GM12878 (cell line): Measurements from ENCODE around the gene PRDM16. TPM values are rescaled to one million over a fixed set of nuclear protein-coding genes. Genes with fewer than 3 reads are reported as not detected.

Experiments
- ATAC-seq: fragments of 200-7000 bp; cut with Tn5 transposase; 3 replicates; pipeline ENCODE4 v1.9.1; 2020; ENCODE audit warnings: mild to moderate bottlenecking, moderate library complexity
- BruUV-seq: library from RNA; stranded (reverse); fragments of 400-500 nt; replicated peaks from 2 replicates; lab custom pipeline; 2021; lab: Mats Ljungman, UMichigan
- CTCF ChIA-PET: fragments of 300-600 bp; sonication (Branson Sonifier 250); formaldehyde crosslinking; extraction: SDS; loops from one replicate; lab custom pipeline; 2021; ENCODE audit warnings: inconsistent platforms; lab: Yijun Ruan, JAX
- POLR2A ChIA-PET: fragments of 350-600 bp; formaldehyde crosslinking; extraction: SDS; loops from one replicate; lab custom pipeline; 2021; ENCODE audit warnings: inconsistent platforms; lab: Charles Lee
- RAD21 ChIA-PET: fragments of 300-600 bp; sonication (Branson Sonifier 250); formaldehyde crosslinking; loops from one replicate; lab custom pipeline; 2023; ENCODE audit warnings: antibody characterized with exemption; ENCODE audit not compliant: unreplicated experiment; lab: Charles Lee
- SMC1A ChIA-PET: fragments of 300-600 bp; sonication (Branson Sonifier 250); formaldehyde crosslinking; loops from one replicate; lab custom pipeline; 2023; ENCODE audit not compliant: unreplicated experiment, uncharacterized antibody; lab: Charles Lee
- DNase-seq: peaks from one replicate; pipeline ENCODE4 v3.0.0-alpha.2; 2011; ENCODE audit warnings: low read depth, low spot score
- FAIRE-seq: peaks from 3 replicates; lab custom pipeline; 2011; peaks lifted over from hg19 to GRCh38; lab: Jason Lieb, UNC
- H2AFZ ChIP-seq: 2 replicates; pipeline ENCODE4 v1.6.0; 2011; ENCODE audit warnings: low read depth, low read length, control low read depth; ENCODE audit not compliant: control insufficient read depth
- H3K27ac ChIP-seq: 2 replicates; pipeline ENCODE4 v1.5.1; 2011; ENCODE audit warnings: control low read depth; ENCODE audit not compliant: control insufficient read depth, insufficient read depth
- H3K27me3 ChIP-seq, 2 experiments: replicated peaks in 1 of 2; 2 replicates each; pipeline versions ENCODE4 v1.6.0 to v1.6.1; 2011; ENCODE audit warnings: low read length in 1 of 2; ENCODE audit not compliant: control insufficient read depth in 2 of 2, insufficient read depth in 2 of 2
- H3K36me3 ChIP-seq, 2 experiments: 2 replicates each; pipeline ENCODE4 v1.5.1; 2011; ENCODE audit warnings: low read length in 1 of 2; ENCODE audit not compliant: control insufficient read depth in 2 of 2, insufficient read depth in 2 of 2
- H3K4me1 ChIP-seq: 2 replicates; pipeline ENCODE4 v1.6.1; 2011; ENCODE audit warnings: mild to moderate bottlenecking, low read length, moderate library complexity, mixed read lengths; ENCODE audit not compliant: control insufficient read depth, insufficient read depth
- H3K4me2 ChIP-seq: 2 replicates; pipeline ENCODE4 v1.6.0; 2011; ENCODE audit warnings: control low read depth; ENCODE audit not compliant: control insufficient read depth, insufficient read depth
- H3K4me3 ChIP-seq: fragments of 200-600 bp; sonication (generic); 2 replicates; pipeline ENCODE4 v1.5.1; 2016
- H3K79me2 ChIP-seq: 2 replicates; pipeline ENCODE4 v1.6.0; 2011; ENCODE audit warnings: low read length; ENCODE audit not compliant: control insufficient read depth, insufficient read depth
- H3K9ac ChIP-seq: 2 replicates; pipeline ENCODE4 v1.8.0; 2011; ENCODE audit warnings: low read length, control low read depth, mixed read lengths; ENCODE audit not compliant: control insufficient read depth, insufficient read depth
- H3K9me3 ChIP-seq: replicated peaks from 3 replicates; pipeline ENCODE4 v1.5.1; 2011; ENCODE audit warnings: mild to moderate bottlenecking, low read length; ENCODE audit not compliant: control insufficient read depth, insufficient read depth
- H4K20me1 ChIP-seq: 2 replicates; pipeline ENCODE4 v1.6.0; 2011; ENCODE audit not compliant: control insufficient read depth, insufficient read depth
- BRCA1 ChIP-seq: IDR thresholded peaks from 2 replicates; pipeline ENCODE4 v1.6.1; 2011; ENCODE audit warnings: low read depth, low read length, improper control_type of control experiment
- HCFC1 ChIP-seq: fragments of 150-350 bp; IDR thresholded peaks from 2 replicates; pipeline ENCODE4 v1.6.1; 2014; ENCODE audit warnings: low read length
- KAT2A ChIP-seq: conservative IDR thresholded peaks from 2 replicates; pipeline ENCODE4 v1.6.1; 2011; ENCODE audit warnings: low read depth, low read length; ENCODE audit not compliant: control insufficient read depth
- PML ChIP-seq: IDR thresholded peaks from 2 replicates; pipeline ENCODE4 v1.6.1; 2012; ENCODE audit warnings: low read length, inconsistent platforms
- RB1 ChIP-seq: fragments of 450-650 bp; formaldehyde crosslinking; IDR thresholded peaks from 2 replicates; pipeline ENCODE4 v1.6.1; 2017; ENCODE audit warnings: mild to moderate bottlenecking, borderline replicate concordance
- SMARCA5 ChIP-seq: fragments of 450-650 bp; IDR thresholded peaks from 2 replicates; pipeline ENCODE4 v1.6.1; 2017; ENCODE audit warnings: mild to moderate bottlenecking
- SREBF1 ChIP-seq: IDR thresholded peaks from 2 replicates; pipeline ENCODE4 v1.6.1; 2012; ENCODE audit warnings: mild to moderate bottlenecking, low read length
- SREBF2 ChIP-seq: IDR thresholded peaks from 2 replicates; pipeline ENCODE4 v1.6.1; 2012; ENCODE audit warnings: mild to moderate bottlenecking, low read length
- SUPT20H ChIP-seq: IDR thresholded peaks from 2 replicates; pipeline ENCODE4 v1.6.1; 2011; ENCODE audit warnings: low read depth, mild to moderate bottlenecking, low read length, moderate library complexity, borderline replicate concordance; ENCODE audit not compliant: control insufficient read depth
- YBX1 ChIP-seq: fragments of 450-650 bp; IDR thresholded peaks from 2 replicates; pipeline ENCODE4 v1.6.1; 2016; ENCODE audit warnings: antibody characterized with exemption
- ZNF622 ChIP-seq: fragments of 450-650 bp; IDR thresholded peaks from 2 replicates; pipeline ENCODE4 v1.6.1; 2017; ENCODE audit warnings: mild to moderate bottlenecking, inconsistent platforms
- WGBS: methylation state at CpG from one replicate; pipeline ENCODE4 v1.1.6; 2016; ENCODE audit warnings: low lambda C conversion rate; ENCODE audit not compliant: insufficient replicate concordance, insufficient coverage; ENCODE audit errors: missing lambda C conversion rate; 5-methylcytosine and 5-hydroxymethylcytosine counted together
- in situ Hi-C: fragments of 300-500 bp; cut with MboI; formaldehyde crosslinking; loops from 9 replicates; pipeline ENCODE4 v1.14.3; 2018; ENCODE audit warnings: mixed read lengths
- intact Hi-C: fragments of 100-400 bp; cut with micrococcal nuclease; formaldehyde crosslinking; loops from one replicate; pipeline ENCODE4 v1.14.2; 2022; ENCODE audit not compliant: unreplicated experiment
- polyA plus RNA-seq, 11 experiments: library from polyadenylated mRNA; depleted of rRNA in 4 of 11; unstranded in 6 of 11; stranded (reverse) in 5 of 11; fragments of >200 nt; fragmentation: Nextera tagmentation in 4 of 11; fragmentation: Illumina TruSeq in 1 of 11; extraction: Ambion mirVana in 4 of 11; extraction: Trizol in 1 of 11; gene quantifications; 1 replicate in 1 of 11; 2 replicates in 10 of 11; pipeline versions ENCODE4 v1.2.1 to v1.2.3, GENCODE V29; 2011 to 2016; ENCODE audit warnings: inconsistent platforms in 2 of 11, missing spikeins in 2 of 11, low read depth in 1 of 11
- total RNA-seq, 4 experiments: library from RNA; depleted of rRNA in 3 of 4; stranded (reverse); fragments of >200 nt in 3 of 4; fragmentation: Illumina TruSeq in 1 of 4; extraction: Trizol in 1 of 4; gene quantifications; 2 replicates each; pipeline versions ENCODE4 v1.2.1 to v1.2.3, GENCODE V29; 2013 to 2021

Gene PRDM16
- total and polyA plus RNA-seq, 10 of the 15 experiments (the other 5 are each of a cell fraction or from before 2014, with no cell fraction given): 0.03 TPM; not detected in 9

- in situ Hi-C loops (no loop called here), intact Hi-C loops (no loop called here)
- H3K79me2 ChIP-seq: no peaks in the 10 kb centered on the region
- 17% methylated on average over 4 of the region's 5 CpGs for WGBS
- no peak overlapping the region for H3K4me3 ChIP-seq
- BruUV-seq: no TSS peak
- no peak overlapping the region for H3K4me2 ChIP-seq
- no peaks in the 10 kb centered on the region for H4K20me1 ChIP-seq
- ChIA-PET SMC1A (no interaction called here), RAD21 (no interaction called here), CTCF (no interaction called here), POLR2A (no interaction called here)
- no peaks in the 10 kb centered on the region for H3K9me3 ChIP-seq
- no peak overlapping the region for H2AFZ ChIP-seq
- TF ChIP-seq HCFC1: no peak
- H3K36me3 ChIP-seq: no peaks in the 10 kb centered on the region
- FAIRE-seq (no peak), DNase-seq (no peak), ATAC-seq (no peak)
- no peak overlapping the region for H3K9ac ChIP-seq
- H3K4me1 ChIP-seq: no peaks in the 10 kb centered on the region
- H3K27me3 ChIP-seq: no peaks in the 10 kb centered on the region
- H3K27ac ChIP-seq: no peak overlapping the region
Observed at GRCh38 chr1:3250624-3251023, 181.6 kb downstream of the PRDM16 start.

DNA sequence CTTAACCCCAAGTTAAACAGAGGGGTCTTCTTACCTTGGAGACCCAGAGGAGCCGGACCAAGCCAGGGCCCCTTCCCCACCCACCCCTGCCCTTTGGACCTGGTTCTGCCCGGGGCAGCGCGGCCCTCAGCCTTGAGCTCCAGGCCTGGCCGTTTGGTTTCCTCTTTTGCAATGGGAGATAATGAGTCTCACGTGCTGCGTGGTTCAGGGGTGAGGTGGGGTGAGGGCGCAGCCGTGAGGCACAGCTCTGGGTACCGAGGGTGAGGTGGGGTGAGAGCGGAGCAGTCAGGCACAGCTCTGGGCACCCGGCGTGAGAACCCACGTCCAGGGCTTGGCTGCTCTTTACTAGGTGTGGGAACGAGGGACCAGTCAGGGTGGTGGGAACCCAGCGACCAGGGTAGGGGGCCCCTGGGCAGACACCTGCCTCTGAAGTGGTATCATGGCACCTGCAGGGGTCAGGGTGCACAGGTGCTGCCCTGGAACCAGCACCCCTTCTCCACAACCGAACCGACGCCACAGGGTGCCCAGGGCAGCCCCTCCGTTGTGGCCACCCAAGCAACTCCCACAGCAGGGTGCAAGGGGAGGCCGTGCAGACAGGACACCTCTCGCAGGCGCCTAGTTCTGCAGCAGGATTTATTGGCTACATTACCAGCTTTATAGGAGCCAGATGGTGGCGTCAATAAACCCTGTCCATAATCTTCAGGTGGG lies 182.2 kb downstream of the PRDM16 start:
- 38% methylated on average over 24 of the region's 24 CpGs for WGBS

More for the DNA sequence above, 182.2 kb downstream of the PRDM16 start:
- Histone ChIP-seq H3K27ac (no peak overlapping the region), H2AFZ (no peak overlapping the region), H3K79me2 (no peaks in the 10 kb centered on the region), H4K20me1 (no peaks in the 10 kb centered on the region), H3K27me3 (no peaks in the 10 kb centered on the region), H3K4me3 (no peak overlapping the region), H3K36me3 (no peaks in the 10 kb centered on the region), H3K9me3 (no peaks in the 10 kb centered on the region), H3K9ac (no peak overlapping the region), H3K4me1 (no peaks in the 10 kb centered on the region), H3K4me2 (no peak overlapping the region)
- SMC1A ChIA-PET: no interaction called here
- no peak for TF ChIP-seq SREBF2
- TF ChIP-seq ZNF622: no peak
- no peak for TF ChIP-seq SUPT20H
- TF ChIP-seq PML: no peak
- TF ChIP-seq RB1: no peak
- no peak for TF ChIP-seq BRCA1
- no peak for TF ChIP-seq SMARCA5
- TF ChIP-seq YBX1: no peak
- no peak for TF ChIP-seq KAT2A
- no peak for TF ChIP-seq SREBF1
- in situ Hi-C loops: no loop called here
- POLR2A ChIA-PET: no interaction called here
- DNase-seq (no peak), ATAC-seq (no peak), FAIRE-seq (no peak)
- RAD21 ChIA-PET: no interaction called here
- CTCF ChIA-PET: no interaction called here
- intact Hi-C loops: no loop called here
- no TSS peak for BruUV-seq
